ENCODE data around the gene ASCL3. TPM values are rescaled to one million over a fixed set of nuclear protein-coding genes. Genes with fewer than 3 reads are reported as not detected.

The ASCL3 gene, protein sequence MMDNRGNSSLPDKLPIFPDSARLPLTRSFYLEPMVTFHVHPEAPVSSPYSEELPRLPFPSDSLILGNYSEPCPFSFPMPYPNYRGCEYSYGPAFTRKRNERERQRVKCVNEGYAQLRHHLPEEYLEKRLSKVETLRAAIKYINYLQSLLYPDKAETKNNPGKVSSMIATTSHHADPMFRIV
- total RNA-seq = not detected

DNA sequence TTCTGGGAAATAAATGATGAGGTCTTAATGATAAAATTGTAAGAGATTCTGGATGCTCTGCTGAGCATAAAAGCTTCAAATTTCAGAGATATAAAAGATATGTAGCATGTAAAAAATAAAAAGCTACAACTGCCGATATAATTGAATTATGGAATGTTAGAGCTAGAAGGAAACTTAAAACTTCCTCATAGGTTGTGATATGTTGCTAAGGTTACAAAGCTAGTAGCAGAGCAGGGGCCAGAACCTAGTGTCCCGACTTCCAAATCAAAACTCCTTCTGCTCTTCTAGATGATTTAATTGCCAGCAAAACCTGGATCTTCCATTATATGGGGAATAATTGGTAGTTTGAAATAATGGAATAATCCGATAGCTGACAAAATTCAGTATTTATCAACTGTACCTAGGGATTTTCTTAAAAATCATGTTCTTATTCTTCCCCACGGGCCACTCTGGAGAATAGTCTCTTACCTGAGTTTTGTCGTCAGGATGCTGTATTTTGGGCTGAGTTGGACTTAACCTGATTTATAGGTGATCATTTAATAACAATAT lies at the start of gene ASCL3:
Gene ASCL3, minus strand, starts transcription at position 499 of the 549 bp plus-strand sequence. CDS start 4,855 bp downstream, outside the sequence.

GRCh38 chr11:8964324-8965320 lies 21.8 kb upstream of the ASCL3 start, which contains the start of gene TMEM9B:
TSS of gene TMEM9B (minus strand) at chr11:8964442. CDS start at chr11:8964313, 129 bp downstream.

DNA sequence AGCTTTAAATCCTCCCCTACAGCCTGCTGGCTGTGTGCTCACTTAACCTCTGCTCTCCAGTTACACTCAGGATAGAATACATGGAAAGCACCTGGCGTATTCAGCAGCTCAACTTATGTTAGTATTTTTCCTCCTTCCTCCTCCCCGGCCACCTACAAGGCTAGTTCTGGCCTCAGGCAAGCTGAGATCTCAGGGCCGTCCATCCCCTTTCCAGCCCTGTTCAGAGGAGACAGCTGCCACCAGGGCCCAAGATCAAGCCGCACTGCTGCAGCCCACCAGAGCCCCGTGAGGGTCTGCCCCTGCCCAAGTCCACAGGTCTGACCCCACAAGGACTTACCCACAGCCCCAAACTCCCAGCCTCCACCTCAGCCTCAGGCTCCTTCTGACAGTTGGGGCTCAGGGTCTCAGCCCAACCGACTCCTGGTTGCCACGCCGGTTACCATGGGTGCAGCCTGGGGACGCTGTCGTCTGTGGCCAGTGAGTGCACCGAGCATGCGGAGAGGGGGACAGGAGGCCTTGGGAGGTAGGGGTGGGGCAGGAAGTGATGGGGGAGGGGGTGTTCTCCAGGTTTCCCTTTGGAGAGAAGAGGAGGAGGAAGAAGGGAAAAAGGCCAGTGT lies 10.1 kb downstream of the ASCL3 start, which contains the start of gene C11orf16:
Gene C11orf16, minus strand, starts transcription at position 384 of the 617 bp plus-strand sequence. CDS start 639 bp downstream, outside the sequence.

DNA sequence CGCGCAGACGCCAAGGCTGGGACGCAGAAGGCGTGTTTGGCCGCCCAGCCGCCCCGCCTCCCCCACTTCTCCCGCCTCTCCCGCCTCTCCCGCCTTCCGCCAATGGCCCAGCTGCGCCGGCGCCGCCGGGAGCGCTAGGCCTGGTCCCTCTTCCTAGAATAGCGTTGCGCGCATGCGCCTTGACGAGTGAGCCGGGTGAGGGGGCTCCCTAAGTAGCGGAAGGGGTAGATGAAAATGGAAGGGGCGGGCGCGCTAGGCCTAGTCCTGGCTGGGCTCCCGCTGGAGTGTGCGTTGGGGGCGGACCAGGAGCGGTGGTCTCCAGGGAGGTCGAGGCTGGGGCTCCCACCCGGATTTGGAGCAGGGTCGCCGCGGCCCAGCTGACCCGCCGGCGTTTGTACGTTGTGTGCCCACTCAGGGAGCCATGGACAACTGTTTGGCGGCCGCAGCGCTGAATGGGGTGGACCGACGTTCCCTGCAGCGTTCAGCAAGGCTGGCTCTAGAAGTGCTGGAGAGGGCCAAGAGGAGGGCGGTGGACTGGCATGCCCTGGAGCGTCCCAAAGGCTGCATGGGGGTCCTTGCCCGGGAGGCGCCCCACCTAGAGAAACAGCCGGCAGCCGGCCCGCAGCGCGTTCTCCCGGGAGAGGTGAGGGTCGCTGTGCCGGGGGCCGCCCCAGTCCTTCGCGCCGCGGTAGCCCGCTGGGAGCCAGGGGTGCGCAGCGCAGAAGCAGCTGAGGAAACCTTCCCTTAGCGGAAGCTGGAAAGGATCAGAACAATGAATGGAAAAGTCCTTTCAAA lies 31.6 kb downstream of the ASCL3 start, which contains the start of gene AKIP1:
Gene AKIP1, plus strand, starts transcription at position 161 of the 795 bp plus-strand sequence. Its CDS starts 261 bp downstream, at position 422.

Small RNAs within 50 kb of the gene (small RNA-seq; reads per million reads assigned to genes)
- gene RF00019 (ENCODE audit: low replicate concordance) = not detected

Other genes starting within 250 kb of the ASCL3 start
- 24.7 TPM for gene AKIP1, start 31.8 kb downstream of the ASCL3 start, total RNA-seq
- not detected for gene C11orf16, start 10.1 kb downstream of the ASCL3 start, total RNA-seq
- gene TMEM9B, start 21.4 kb upstream of the ASCL3 start, total RNA-seq = 37.9 TPM
- 8.8 TPM for gene NRIP3, start 61.0 kb upstream of the ASCL3 start, total RNA-seq
- gene SCUBE2, start 148.6 kb upstream of the ASCL3 start, total RNA-seq = 7.2 TPM

Measured in parietal lobe (tissue), 2 donors.